Adrenal gland (tissue), 12 donors: ENCODE results near the gene BTBD9. TPM values are rescaled to one million over a fixed set of nuclear protein-coding genes. Genes with fewer than 3 reads are reported as not detected.

Source experiments
- DNase-seq, 7 donors: peaks; one replicate each; pipeline ENCODE4 v3.0.0-alpha.2; 2019 to 2020
- H3K27ac ChIP-seq, 5 donors: fragments of 200-600 bp; sonication (generic) in 4 of 5; 1 replicate in 3 of 5; 2 replicates in 2 of 5; pipeline versions ENCODE4 v1.5.1 to v1.8.0; 2016 to 2020; ENCODE audit warnings: mild to moderate bottlenecking in 1 of 5
- H3K27me3 ChIP-seq: fragments of 200-600 bp; 2 replicates; pipeline ENCODE4 v1.8.0; 2021
- H3K36me3 ChIP-seq, 2 donors: fragments of 200-600 bp; replicated peaks in 1 of 2; 1 replicate in 1 of 2; 2 replicates in 1 of 2; pipeline versions ENCODE4 v1.5.1 to v1.8.0; 2018 to 2022
- H3K4me1 ChIP-seq, 2 donors: fragments of 200-600 bp; replicated peaks in 1 of 2; 1 replicate in 1 of 2; 2 replicates in 1 of 2; pipeline versions ENCODE4 v1.5.1 to v1.8.0; 2018 to 2021
- H3K4me3 ChIP-seq, 4 donors: fragments of 200-600 bp; sonication (generic) in 3 of 4; one replicate each; pipeline ENCODE4 v1.5.1; 2016 to 2018
- H3K9me3 ChIP-seq, 3 donors: fragments of 200-600 bp; sonication (generic) in 1 of 3; replicated peaks in 1 of 3; 1 replicate in 2 of 3; 2 replicates in 1 of 3; pipeline versions ENCODE4 v1.5.1 to v1.8.0; 2016 to 2021
- POLR2A ChIP-seq, 2 donors: fragments of 450-650 bp; IDR thresholded peaks; one replicate each; pipeline ENCODE4 v1.6.1; 2017; ENCODE audit warnings: antibody characterized with exemption in 2 of 2, mild to moderate bottlenecking in 2 of 2, moderate library complexity in 1 of 2
- WGBS, 4 donors: extraction: QIAGEN DNeasy Blood & Tissue Kit in 2 of 4; methylation state at CpG; one replicate each; pipeline versions ENCODE4 v1.1.5 to v1.1.7; 2013 to 2017; 5-methylcytosine and 5-hydroxymethylcytosine counted together
- intact Hi-C, 2 donors: fragments of 100-400 bp; cut with DNase I; formaldehyde crosslinking; loops; one replicate each; pipeline versions ENCODE4 v1.14.1 to v1.15.0; 2022 to 2023
- polyA plus RNA-seq, 3 donors: library from polyadenylated mRNA; stranded (reverse); fragments of 200-250 nt in 2 of 3; fragments of 350-450 nt in 1 of 3; fragmentation: Illumina TruSeq in 1 of 3; extraction: RNeasy Lipid Tissue Mini Kit (QIAGEN cat#74804) in 1 of 3; gene quantifications; one replicate each; pipeline ENCODE4 v1.2.3, GENCODE V29; 2013 to 2014
- total RNA-seq, 9 donors: library from RNA; depleted of rRNA in 4 of 9; stranded (reverse); fragments of >200 nt in 4 of 9; fragments of 120-200 nt in 1 of 9; fragmentation: NEBNext Ultra II Directional in 1 of 9; extraction: Animal tissue kit (Norgen Biotek cat#: 25700) in 1 of 9; gene quantifications; one replicate each; pipeline versions ENCODE4 v1.1.0 to v1.2.4, GENCODE V29; 2013 to 2023
- TF ChIP-seq, protein P1 (sequence below), 6 experiments: fragments of 450-650 bp in 4 of 6; fragments of 200-600 bp in 2 of 6; sonication (generic) in 1 of 6; IDR thresholded peaks; 1 replicate in 5 of 6; 2 replicates in 1 of 6; pipeline versions ENCODE4 v1.5.1 to v1.8.0; 2016 to 2021; ENCODE audit warnings: antibody characterized with exemption in 6 of 6, mild to moderate bottlenecking in 2 of 6, moderate library complexity in 1 of 6
- donor health status: healthy with polysubstance abuse.
- donor health status: Bipolar disorder and iron deficiency.
- donor health status: DM: yes; HTN: yes; CAD: no.
- donor health status: DM: no; HTN: no; CAD: no.
- donor health status: DM: no; HTN: no; CAD: no.
- donor health status: DM: yes; HTN: yes; CAD: no.

BTBD9 gene
- total and polyA plus RNA-seq, 12 donors: 2.4 to 29.6 (median 18.1) TPM

DNA sequence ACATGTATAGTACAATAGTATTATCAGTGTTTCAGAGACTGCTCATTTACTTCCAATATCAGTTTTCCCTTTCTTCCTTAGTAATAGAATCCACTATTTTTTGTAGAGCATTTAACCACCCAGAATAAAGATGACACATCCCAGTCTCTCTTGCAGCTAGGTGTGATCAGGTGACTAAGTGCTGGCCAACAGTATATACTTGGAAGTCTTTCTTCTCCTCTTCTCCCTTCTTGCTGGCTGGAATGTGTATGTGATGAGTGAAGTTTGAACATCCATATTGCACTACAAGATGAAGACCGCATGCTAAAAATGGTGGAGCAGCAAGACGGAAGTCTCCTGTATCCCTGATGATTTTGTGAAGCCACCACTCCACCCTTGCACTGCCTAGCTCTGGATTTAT, 14.5 kb upstream of the BTBD9 start:
- Histone ChIP-seq H3K36me3 (no peaks in the 10 kb centered on the region), H3K27me3 (no peaks in the 10 kb centered on the region), H3K4me3 (no peak overlapping the region), H3K4me1 (no peaks in the 10 kb centered on the region), H3K27ac (no peak overlapping the region), H3K9me3 (no peaks in the 10 kb centered on the region)
- TF ChIP-seq, protein P1, sequence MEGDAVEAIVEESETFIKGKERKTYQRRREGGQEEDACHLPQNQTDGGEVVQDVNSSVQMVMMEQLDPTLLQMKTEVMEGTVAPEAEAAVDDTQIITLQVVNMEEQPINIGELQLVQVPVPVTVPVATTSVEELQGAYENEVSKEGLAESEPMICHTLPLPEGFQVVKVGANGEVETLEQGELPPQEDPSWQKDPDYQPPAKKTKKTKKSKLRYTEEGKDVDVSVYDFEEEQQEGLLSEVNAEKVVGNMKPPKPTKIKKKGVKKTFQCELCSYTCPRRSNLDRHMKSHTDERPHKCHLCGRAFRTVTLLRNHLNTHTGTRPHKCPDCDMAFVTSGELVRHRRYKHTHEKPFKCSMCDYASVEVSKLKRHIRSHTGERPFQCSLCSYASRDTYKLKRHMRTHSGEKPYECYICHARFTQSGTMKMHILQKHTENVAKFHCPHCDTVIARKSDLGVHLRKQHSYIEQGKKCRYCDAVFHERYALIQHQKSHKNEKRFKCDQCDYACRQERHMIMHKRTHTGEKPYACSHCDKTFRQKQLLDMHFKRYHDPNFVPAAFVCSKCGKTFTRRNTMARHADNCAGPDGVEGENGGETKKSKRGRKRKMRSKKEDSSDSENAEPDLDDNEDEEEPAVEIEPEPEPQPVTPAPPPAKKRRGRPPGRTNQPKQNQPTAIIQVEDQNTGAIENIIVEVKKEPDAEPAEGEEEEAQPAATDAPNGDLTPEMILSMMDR (IDR thresholded peaks at IDR 0.05): no peak
- TF ChIP-seq POLR2A (IDR thresholded peaks at IDR 0.05): no peak
- 95 to 100% (median 96%) methylated on average over 2 of the region's 2 CpGs for WGBS, 4 donors
- intact Hi-C loops: no loop called here
- DNase-seq: no peak

DNA sequence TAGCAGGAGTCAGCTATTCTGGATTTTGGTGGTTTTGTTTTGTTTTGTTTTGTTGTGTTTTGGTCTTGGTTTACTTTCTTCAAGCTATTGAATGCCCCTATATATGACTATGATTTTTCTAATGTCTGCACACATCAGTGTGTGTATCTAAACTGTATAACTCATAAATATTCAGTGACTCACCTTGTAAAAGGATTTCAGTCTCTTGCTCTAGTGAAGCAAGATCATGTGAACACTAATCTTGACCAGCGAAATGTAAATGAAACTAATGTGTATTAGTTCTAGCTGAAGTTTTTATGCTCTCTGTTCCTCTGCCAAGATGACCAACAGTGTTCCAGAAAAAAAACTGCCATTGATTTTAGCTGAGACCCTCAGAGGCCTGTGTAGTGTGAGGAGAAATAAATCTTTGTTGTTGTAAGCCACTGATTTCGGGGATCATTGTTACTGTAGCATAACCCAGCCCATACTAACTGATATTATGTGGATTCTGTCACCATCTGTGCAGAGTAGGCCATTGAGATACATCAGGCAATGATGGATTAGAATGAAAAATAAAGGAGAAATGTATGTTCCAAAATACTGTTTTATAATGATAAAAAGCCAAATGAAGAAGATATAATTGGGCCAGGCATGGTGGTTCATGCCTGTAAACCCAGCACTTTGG, 11.5 kb upstream of the BTBD9 start:
- Histone ChIP-seq H3K9me3 (no peaks in the 10 kb centered on the region), H3K27me3 (no peaks in the 10 kb centered on the region), H3K36me3 (no peaks in the 10 kb centered on the region), H3K4me3 (no peak overlapping the region), H3K27ac (no peak overlapping the region), H3K4me1 (no peaks in the 10 kb centered on the region)
- TF ChIP-seq POLR2A (IDR thresholded peaks at IDR 0.05): no peak
- TF ChIP-seq, protein P1 (IDR thresholded peaks at IDR 0.05): no peak
- 95 to 97% (median 96%) methylated on average over 2 of the region's 2 CpGs for WGBS, 4 donors
- no peak for DNase-seq
- intact Hi-C loops: no loop called here

DNA sequence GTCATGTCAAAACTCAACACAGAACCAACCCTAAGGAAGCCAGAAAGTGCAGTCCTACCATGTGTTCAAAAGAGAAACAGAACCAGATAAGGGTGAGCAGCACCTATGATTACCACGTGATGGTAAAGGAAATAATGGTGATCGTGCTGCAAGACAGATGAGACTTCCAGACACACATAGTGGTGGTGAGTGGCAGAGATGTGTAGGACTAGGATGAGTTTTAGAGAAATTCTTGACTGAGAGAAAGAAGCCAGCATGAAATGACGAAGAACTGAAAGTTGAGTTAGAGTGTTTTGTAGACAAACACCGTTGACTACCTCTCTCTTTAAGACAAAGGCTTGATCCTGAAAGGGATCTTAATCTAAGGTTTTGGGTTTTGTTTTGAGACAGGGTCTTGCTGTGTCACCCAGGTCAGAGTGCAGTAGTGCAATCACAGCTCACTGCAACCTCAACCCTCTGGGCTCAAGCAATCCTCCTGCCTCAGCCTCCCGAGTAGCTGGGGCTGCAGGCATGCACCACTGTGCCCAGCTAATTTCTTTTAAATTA, 10.6 kb upstream of the BTBD9 start:
- H3K36me3 ChIP-seq: no peaks in the 10 kb centered on the region
- WGBS, 4 donors: 86 to 96% (median 94%) methylated on average over 5 of the region's 5 CpGs
- H3K27ac ChIP-seq: no peak overlapping the region
- no peak for TF ChIP-seq POLR2A (IDR thresholded peaks at IDR 0.05)
- TF ChIP-seq, protein P1 (IDR thresholded peaks at IDR 0.05): no peak
- no peak for DNase-seq
- no peak overlapping the region for H3K4me3 ChIP-seq
- H3K9me3 ChIP-seq: no peaks in the 10 kb centered on the region
- intact Hi-C loops: no loop called here
- H3K4me1 ChIP-seq: no peaks in the 10 kb centered on the region
- no peaks in the 10 kb centered on the region for H3K27me3 ChIP-seq

DNA sequence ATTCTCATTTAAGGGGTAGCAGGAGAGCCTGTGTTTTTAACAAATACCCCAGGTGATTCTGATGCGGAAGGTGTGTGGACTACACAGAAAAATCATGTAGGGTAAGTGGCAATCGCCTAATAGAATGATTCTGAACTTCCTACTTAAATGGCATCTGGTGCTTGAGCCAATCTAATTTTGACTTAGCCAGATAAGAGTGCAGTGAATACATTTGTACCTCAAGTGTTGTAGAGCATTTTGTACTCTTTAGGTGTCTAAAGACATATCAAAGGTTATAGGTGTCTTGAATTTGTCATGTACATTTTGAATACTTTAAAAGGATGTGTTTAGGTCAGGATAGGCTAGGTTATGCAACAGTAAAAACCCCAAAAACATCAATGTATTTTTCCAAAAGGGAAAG, 10.0 kb upstream of the BTBD9 start:
- 93 to 97% (median 95%) methylated on average over 2 of the region's 2 CpGs for WGBS, 4 donors
- no peak overlapping the region for H3K27ac ChIP-seq
- H3K4me3 ChIP-seq: no peak overlapping the region
- no peak for DNase-seq
- H3K36me3 ChIP-seq: no peaks in the 10 kb centered on the region
- TF ChIP-seq POLR2A (IDR thresholded peaks at IDR 0.05): no peak
- TF ChIP-seq, protein P1 (IDR thresholded peaks at IDR 0.05): no peak
- H3K9me3 ChIP-seq: no peaks in the 10 kb centered on the region
- intact Hi-C loops: no loop called here
- no peaks in the 10 kb centered on the region for H3K27me3 ChIP-seq
- H3K4me1 ChIP-seq: no peaks in the 10 kb centered on the region
